Astrocyte of the hippocampus (primary cell): ENCODE data around the gene KCP.

ENCODE experiments used
- DNase-seq: peaks from one replicate; pipeline ENCODE4 v3.0.0; 2011; ENCODE audit warnings: low read depth, low spot score

KCP gene

DNA sequence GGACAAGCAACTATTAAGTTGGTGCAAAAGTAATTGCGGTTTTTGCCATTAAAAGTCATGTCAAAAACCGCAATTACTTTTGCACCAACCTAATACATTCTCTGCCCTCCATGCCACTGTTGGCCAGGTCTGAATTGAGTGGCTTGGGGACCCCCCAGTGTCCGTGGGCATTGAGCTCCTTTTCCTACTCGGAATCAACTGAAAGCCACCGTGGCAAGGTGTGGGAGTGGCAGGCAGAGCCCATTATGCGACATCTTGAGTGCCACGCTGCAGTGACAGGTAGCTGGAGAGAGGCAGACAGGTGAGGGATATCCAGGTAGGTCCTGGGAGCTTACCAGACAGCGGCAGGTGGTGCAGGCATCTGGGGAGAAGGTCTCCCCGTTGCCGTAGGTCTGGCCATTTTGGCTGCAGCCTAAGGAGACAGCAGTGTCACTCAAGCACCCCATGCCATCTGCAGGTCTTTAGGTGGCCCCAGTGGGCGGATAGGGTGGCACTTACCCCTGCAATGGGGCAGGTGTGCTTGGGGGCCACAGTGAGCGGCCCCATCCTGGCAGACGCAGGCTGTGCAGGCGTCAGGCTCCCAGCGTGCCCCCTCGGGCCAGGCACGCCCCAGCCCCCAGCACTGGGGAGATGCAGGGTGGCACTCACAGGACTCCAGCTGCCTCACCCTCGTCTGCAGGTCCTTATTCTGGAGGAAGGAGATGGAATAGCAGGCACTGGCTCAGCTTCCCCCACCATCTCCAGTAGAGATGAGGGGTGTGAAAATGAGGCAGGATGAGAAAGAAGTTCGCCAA lies 3.5 kb downstream of the KCP start:
- no peak for DNase-seq

DNA sequence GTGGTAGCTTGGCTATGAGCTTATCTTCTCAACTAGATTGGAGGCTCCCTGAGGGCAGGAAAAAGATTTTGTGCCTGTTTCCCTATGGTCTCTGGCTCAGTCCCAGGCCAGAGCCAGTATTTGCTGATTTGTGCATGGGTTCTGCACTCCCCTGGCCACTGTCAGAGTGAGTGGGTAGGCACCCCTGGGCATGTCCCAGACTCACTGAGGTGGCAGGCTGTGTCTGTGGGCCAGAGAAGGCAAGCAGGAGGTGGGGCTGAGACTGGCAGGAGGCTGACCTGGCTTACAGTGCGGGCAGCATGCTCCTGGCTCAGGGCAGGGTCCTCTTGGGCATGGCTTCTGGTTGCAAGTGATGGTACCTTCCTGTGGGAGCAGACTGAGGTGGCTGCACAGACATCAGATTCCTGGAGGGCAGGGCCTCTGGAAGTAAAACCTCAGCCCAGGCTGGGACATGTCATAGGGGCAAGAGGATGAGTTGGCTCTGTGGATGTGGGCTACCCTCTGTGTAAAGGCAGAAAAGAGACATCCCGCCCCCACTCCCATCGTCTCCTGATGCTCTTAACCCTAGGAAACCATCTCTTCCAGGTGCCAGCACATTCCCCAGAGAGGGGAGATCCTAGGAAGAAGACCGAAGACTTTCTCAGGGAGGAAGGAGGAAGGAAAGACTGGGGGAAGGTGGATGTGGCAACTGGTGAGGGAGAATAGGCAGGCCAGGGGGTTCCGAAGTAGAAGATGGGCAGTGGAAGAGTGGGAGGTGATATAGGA lies 4.3 kb downstream of the KCP start:
- no peak for DNase-seq

- DNase-seq, result peak; percentile 71
These were observed 5.9 kb downstream of the KCP start for GRCh38 chr7:128904381-128905197.

DNA sequence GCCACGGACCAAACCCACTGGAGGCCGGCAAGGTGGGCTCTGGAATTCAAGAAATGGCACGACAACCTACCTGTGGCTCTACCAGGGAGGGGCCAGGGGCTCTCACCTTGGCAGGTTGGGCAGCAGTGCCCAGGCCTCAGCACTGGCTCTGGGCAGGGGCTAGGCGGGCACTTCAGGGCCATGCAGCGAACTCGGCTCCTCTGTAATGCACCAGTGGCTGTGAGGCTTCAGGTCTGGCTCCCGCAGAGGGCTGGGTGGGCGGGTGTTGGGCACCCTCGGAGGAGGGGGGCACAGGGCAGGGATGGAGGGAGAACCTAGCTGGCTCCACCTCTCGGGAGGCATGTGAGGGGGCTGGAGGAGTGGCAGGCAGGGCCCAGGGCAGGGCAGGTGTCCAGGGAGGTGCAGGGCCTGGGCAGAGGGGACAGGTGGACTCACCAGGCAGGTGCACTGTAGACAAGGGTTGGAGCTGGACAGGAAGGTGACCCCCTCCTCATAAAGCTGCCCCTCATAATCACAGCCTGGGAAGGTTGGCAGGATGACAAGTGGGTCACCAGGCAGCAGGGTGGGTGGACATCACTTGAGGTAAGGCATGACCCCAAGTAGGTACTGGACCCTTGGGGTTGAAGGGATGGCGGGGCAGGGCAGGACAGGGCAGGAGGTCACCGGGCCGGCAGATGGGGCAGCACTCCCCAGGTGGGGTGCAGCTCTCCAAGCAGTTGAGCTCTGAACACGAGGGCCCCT lies 6.7 kb downstream of the KCP start:
- DNase-seq, result no peak

DNA sequence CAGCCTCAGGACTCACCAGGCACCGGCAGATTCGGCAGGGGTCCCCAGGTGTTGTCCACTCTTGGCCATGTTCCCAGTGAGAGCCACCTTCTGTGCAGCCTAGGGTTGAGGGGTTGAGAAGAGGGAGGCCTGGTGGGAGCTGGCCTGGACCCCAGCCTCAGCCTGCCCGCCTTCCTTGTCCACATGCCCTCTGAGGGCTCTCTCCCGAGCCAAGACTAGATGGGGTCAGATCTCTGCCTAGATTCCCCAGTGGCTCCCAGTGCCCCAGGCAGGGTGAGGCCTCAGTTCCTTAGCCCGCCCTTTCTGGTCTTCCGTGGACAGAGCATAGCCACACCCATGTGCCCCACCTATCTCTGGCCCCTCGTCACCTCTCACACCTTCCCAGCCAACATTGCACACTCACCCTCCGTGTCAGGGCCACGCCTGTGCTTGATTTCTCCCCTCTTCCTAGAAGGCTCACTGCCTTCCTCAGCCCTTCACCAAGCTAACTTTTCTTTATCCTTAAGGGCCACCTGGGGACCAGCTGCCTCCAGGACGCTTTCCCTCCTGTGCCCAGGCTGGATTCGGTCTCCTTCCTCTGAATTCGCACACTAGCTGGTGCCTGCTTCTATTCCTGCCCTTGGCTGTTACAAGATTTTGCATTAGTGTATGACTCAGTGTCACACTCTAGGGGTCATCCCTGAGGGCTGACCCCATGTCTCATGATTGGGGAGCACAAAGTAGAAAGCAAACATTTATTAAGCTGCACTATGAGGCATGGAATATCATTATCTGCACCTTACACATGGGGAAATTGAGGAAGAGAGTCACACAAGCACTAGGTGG lies 7.5 kb downstream of the KCP start:
- no peak for DNase-seq

DNA sequence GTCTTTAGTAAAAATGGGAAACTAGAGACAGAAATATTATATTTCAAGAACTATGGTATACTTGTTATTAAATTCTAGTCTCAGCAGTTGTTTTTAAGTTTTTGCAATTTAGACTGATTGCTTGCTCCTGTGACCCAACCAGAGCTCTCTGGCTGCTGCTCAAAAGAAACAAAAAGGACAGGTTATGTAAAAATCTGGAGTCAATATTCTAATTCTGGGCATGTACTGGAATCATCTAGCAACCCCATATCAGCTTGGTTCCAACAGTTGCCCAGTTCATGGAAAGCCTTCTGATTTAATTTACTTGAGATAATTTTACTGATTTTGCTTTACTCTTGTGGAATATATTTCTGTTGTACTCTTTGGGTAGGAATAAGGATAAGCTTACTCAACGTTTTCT lies 10.3 kb downstream of the KCP start:
- DNase-seq, result no peak

DNA sequence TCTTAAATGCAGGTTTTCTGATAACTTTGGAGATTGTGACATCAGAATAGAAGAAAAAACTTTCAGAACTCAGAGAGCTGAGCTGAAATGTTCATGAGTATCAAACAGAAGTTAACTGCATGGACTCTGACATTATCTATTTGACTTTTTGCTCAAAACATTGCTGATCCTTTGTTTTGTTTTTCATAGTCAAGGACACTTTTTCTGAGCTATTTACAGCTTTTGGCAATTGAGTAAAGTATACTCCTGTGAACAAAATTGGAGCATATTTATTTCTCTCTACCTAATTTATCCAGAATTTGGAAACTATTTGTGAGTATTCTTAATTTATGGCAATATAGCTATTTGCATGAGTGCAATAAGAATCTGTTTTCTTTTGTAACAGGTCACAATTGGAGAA lies 11.1 kb downstream of the KCP start:
- no peak for DNase-seq

DNA sequence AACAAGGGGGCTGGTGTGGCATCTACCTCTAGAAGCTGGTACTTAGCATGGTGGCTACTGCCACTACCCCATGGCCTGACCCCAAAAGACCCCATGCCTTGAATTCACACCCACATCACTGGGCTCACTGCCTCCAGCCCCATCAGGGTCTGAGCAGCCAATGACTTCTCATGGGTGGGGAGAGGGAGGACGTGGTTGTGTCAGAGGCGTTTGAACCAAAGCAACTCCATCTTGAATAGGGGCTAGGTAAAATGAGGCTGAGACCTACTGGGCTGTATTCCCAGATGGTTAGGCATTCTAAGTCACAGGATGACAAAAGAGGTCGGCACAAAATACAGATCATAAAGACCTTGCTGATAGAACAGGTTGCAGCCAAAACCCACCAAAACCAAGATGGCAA lies 15.2 kb downstream of the KCP start:
- DNase-seq, result no peak

DNA sequence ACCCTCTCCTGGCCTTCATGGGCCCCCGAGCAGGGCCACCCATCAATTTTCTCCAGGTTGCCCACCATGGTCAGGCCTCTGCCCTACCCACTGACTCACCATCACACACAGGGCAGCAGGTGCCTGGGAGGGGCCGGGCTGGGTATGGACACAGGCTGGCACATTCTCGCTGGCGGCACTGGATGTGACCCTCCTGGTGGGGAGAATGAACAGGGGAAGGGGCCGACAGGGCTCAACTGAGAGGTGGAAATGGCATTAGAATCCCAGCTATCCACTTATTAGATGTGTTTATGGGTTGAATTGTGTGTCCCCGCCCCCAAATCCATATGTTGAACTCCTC lies 16.4 kb downstream of the KCP start:
- no peak for DNase-seq

DNA sequence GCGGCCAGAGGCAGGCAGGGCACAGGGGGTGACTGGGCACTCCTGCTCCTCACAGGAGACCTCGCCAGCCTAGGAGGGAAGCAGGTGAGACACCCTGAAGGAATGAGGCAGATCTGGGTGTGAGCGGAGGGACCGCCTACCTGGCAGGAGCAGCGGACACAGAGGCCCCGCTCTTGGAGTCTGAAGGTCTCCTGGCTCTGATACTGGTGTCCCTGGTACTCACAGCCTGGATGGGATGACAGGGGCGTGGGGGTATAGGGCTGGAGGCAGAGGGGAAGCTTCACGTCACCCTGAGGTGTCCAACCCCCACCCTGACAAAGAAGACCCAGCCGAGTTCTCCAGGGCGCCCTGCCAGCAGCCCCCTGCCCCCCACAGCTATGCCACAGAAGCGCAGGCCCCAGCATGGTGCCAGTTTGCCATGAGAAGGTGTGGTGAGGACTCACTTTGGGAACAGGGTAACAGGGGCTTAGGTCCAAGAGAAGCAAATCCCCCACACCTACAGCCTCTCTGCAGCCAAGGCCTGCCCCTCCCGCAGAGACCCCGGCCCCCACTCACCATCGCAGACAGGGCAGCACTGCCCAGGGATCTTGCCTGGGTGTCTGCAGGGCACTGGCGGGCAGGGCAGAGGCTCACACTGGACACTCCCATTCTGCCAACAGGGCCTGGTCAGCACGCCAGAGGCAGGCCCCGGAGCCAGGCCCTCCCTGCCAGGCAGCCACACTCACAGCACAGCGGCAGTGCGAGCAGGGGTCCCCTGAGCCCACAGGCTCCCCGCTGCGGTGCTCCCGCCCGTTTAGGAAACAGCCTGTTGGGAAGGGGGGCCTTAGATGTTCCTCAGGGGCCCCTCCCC lies 17.0 kb downstream of the KCP start:
- DNase-seq, result no peak

- DNase-seq, result no peak
These were observed 17.8 kb downstream of the KCP start for GRCh38 chr7:128892521-128893250.

GRCh38 chr7:128891942-128892269 lies 18.6 kb downstream of the KCP start:
- DNase-seq, result no peak

DNA sequence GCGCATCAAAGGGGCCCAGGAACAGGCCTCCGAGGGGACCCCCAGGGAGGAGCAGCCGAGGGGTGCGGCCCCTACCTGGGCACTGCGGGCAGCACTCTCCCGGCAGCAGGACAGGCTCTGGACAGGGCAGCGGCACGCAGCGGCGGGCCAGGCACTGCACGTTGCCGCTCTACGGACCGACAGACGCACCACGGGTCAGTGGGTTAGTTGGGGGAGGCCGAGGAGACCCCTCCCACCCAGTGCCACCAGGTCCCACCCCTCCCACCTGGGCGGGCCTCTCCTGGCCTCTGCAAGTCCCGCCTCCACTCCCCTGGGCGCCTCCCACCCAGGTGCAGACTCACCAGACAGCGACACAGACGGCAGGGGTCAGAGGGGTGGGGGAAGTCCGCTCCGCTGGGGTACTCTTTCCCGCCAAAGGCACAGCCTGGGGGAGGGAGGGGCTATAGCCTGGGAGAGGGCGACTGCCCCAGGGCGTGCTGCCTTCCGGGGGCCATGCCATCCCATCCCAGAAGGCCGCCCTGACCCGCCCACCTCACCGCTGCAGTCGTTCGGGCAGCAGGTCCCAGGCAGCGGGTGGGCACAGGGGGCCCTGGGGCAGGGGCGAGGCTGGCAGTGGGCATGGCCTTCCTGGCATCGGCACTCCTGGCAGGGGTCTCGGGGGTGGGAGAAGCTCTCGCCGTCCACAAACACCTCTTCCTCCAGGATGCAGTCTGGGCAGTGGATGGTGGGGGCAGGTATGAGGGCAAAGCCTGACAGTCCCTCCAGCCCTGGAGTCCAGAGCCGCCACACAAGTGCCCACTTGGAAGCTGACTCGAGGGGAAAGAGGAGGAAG lies 19.2 kb downstream of the KCP start:
- no peak for DNase-seq

- DNase-seq, result peak; percentile 21
These were observed 20.0 kb downstream of the KCP start for GRCh38 chr7:128890306-128891109.

GRCh38 chr7:128889121-128889520 lies 21.4 kb downstream of the KCP start:
- DNase-seq, result no peak

DNA sequence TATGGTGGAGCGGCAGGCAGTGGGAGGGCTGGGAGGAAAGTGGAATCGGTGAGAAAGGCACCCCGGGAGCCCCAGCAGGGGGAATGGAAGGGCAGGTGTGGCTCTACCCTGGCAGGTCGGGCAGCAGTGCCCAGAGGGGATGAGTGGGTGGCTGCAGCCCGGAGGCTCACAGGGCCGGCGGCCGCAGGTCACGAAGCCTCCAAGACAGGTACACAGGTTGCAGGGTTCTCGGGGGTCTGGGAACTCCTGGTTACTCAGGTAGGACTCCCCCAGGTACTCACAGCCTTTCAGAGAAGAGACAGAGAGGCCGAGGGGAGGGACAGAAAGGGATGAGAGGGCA lies 21.8 kb downstream of the KCP start:
- DNase-seq, result no peak

GRCh38 chr7:128888039-128888755 lies 22.3 kb downstream of the KCP start:
- no peak for DNase-seq
